GM21576 (cell line): ENCODE measurements around the gene CBR3.
"Not testable (repeated sequence)": the region's sequence is repeated elsewhere in the genome, so short reads cannot be mapped to it uniquely, and the experiment has no call there.

Experiments used
- ATAC-seq: cut with Tn5 transposase; IDR thresholded peaks from one replicate; pipeline ENCODE4 v1.9.1; 2021; ENCODE audit warnings: mild to moderate bottlenecking, moderate library complexity; ENCODE audit not compliant: unreplicated experiment

CBR3 gene

DNA sequence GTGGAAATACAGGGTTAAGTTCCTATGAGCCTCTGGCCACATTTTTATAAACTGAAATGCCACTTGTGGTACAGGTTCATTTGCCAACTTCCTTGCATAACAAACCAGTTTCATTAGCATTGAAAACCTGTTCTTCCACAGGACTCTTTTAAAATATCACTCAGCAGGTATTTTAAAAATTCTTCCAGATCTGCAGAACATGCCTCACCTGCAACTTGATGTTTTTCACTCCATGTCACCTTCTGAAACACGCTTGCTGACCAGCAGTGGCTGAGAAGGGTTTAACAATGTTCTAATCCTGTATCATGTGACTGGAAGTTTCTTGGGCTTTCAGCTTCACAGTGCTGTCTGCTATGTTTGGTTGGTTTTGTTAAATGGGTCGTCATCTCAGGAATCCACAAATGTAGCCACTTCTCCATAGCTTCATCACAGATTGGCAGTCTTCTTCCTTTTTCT is 17.6 kb upstream of the CBR3 start:
- ATAC-seq: no peak

- no peak for ATAC-seq
Observed at GRCh38 chr21:36120304-36120888, 14.5 kb upstream of the CBR3 start.

DNA sequence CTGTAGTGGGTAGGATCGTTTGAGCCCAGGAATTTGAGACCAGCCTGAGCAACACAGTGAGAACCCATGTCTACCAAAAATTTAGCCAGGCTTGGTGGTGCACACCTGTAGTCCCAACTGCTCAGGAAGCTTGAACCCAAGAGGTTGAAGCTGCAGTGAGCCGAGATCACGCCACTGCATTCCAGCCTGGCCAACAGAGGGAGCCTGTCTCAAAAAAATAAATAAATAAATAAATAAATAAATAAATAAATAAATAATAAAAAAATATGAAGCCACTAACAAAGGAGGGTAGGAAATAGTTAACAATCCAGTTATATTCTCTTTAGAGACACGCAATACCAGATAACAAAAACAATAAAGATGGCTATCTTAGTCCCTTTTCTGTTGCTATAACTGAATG is 11.9 kb upstream of the CBR3 start:
- ATAC-seq: no peak

- ATAC-seq: no peak
Observed at GRCh38 chr21:36124395-36124794, 10.5 kb upstream of the CBR3 start.

DNA sequence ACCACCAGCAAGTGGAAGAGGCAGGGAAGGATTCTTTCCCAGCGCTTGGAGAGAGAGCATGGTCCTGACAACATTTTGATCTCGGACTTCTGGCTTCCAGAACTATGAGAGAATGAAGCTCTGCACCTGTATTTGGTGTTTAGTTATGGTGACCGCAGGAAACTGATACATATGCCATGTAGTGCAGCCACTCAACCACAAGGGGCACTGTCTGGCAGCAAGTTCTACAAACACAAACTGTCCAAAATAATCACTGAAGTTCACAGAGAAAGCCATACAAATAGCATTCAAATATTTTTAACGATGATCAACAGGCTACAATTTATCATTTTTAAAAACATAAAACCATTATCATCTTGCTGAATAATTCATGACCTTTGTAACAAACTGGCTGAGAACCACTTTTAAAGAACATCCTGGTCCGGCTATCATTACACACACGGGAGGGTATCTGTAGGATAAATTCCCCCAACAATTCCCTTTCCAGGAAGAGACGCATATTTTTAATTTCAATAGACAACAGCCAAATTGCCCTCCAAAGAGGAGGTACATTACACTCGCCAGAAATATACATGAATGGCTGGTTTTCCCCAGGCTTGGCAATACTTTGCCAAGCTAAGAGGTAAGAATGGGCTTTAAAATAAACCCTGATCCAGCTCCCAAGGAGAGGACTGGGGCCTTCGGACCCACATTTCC is 9.2 kb upstream of the CBR3 start:
- ATAC-seq: no peak

DNA sequence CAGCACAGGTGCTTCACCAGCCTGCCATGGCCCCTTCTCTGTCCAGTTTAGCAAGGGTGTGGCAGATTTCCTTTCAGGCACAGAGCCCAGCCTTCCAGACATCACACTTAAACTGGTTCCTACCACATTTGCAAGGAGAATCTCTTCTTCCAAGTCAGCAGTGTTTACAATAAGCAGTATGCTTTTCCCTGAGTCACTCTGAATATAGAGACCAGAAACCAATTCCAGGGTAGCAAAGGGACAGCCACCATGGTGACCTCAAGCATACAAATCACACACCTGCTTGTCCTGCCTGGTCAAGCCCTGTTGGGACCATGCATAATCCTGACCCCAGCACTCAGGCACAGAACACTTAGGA is 8.7 kb upstream of the CBR3 start:
- no peak for ATAC-seq

DNA sequence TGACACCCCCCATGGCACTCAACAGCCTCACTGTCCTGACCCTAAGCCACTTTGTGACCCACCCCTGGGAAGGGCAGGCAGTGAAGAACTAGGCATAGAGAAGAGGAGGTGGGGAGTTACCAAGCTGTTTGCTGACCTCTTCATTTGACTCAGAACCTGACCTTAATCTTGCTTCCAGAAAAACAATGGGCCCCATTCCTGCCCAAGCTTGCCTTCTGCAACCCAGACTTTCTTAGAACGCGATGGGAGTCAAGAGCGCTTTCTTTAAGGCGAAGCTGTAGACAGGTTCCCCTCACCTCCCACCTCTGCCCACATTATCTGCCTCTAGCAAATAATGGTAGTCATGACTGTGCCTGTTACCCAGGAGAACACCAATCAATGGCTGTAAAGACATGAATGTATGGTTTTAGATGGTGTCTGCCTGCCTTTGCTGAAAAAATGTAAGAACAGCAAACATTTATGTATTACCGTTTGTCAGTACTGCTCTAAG is 8.2 kb upstream of the CBR3 start:
- ATAC-seq: no peak

- ATAC-seq: no peak
Observed at GRCh38 chr21:36127250-36127904, 7.5 kb upstream of the CBR3 start.

DNA sequence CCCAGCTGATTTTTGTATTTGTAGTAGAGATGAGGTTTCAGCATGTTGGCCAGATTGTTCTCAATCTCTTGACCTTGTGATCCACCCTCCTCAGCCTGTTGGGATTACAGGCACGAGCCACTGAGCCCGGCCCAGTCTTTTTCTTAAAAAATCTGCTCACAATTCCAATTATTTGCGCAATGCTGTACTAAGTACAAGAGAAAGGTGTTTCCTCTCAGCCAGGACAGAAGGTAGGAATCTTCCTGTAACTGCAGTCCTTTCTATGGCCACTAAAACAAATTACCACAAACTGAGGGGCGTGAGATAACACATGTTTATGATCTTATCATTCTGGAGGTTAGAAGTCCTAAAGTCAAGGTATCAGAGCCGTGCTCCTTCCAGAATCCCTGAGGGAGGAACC is 6.9 kb upstream of the CBR3 start:
- ATAC-seq: no peak

DNA sequence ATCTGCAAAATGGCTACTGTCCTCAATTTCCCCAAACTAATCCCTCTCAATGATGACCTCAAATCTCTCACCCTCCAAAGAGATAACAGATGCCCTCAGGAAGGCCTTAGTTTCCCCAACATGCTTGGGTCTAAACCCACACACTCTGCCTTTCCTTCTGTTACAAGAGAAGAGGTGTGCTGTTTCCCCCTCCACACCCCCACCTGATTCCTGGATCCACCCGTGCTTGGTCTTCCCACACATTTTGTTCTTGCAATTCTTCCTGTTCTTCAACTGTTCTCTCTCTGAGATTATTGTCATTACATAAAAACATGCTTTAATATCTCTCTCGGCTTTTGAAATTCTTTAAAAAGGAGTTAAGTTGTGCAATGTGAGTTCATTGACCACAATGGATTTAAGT is 5.7 kb upstream of the CBR3 start:
- ATAC-seq: no peak

GRCh38 chr21:36130414-36130762 is 4.5 kb upstream of the CBR3 start:
- ATAC-seq: not testable (repeated sequence)

GRCh38 chr21:36130839-36131238 is 4.0 kb upstream of the CBR3 start:
- ATAC-seq: not testable (repeated sequence)

- ATAC-seq: no peak
Observed at GRCh38 chr21:36132696-36133095, 2.2 kb upstream of the CBR3 start.

DNA sequence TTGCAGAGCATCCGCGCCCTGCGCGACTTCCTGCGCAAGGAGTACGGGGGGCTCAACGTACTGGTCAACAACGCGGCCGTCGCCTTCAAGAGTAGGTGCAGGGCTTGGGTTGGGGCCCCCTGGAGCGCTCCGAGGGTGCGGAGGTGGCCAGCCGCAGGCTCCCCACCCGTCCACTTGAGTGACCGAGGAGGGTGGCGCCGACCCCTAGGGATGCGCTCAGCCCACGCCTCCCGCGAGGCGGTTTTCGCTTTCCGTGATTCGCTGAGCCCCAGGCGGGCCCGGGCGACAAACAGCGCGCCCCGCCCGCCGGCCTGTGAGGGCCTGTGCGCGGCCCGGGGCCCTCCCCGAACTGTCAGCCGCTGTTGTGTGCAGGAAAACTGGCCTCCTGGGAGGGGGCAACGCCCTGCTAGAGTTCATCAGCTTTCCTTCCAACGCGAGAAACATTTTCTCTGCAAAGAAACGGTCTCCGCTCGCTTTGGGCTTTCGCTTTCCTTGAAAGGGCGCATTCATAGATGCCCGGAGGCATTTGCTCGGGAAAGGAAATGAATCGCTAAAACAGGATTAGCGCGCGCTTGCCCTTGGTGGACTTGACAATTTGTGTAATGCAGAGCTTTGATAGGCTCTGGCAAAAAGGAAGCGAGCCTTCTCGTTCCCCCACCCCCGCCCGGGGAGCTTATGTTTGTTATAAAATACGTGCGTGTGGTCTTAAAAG is 668 bp downstream of the CBR3 start:
- ATAC-seq: peak; percentile 43

- ATAC-seq: not testable (repeated sequence)
Observed at GRCh38 chr21:36139791-36140190, 4.9 kb downstream of the CBR3 start.

DNA sequence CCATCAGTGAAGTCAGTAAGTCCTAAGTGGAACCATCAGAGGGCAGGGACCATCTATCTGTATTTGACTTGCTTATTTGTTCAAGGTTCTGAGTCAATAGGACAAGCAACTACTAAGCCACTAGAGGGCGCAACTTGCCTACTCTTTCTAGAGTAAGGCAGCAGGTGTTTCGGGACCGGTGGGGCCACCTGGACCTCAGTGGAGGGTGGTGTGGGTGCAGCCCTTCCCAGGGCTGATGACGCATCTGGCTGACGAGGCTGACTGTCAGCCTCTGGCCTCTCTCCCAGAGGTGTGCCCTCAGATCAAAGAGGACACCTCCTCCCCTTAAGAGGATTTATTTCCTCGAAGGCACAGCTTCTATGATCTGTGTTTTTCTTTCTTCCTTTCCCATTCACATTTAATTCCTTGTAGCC is 6.6 kb downstream of the CBR3 start:
- ATAC-seq: peak; percentile 82

DNA sequence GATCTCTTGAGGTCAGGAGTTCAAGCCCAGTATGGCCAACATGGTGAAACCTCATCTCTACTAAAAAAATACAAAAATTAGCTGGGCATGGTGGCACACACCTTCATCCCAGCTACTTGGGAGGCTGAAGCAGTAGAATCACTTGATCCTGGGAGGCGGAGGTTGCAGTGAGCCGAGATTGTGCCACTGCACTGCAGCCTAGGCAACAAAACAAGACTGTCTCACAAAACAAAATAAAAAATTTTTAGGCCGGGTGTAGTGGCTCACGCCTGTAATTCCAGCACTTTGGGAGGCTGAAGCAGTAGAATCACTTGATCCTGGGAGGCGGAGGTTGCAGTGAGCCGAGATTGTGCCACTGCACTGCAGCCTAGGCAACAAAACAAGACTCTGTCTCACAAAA is 9.4 kb downstream of the CBR3 start:
- not testable (repeated sequence) for ATAC-seq

DNA sequence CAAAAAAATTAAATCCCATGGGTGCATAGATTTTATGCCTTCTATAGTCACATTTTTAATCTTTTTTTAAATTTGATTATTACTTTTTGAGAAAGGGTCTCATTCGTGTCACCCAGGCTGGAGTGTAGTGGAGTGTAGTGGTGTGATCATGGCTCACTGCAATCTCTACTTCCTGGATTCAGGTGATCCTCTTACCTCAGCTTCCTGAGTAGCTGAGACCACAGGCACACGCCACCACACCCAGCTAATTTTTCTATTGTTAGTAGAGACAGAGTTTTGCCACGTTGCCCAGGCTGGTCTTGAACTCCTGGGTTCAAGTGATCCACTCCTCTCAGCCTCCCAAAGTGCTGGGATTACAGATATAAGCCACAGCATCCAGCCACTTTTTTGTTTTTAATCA is 10.4 kb downstream of the CBR3 start:
- no peak for ATAC-seq

DNA sequence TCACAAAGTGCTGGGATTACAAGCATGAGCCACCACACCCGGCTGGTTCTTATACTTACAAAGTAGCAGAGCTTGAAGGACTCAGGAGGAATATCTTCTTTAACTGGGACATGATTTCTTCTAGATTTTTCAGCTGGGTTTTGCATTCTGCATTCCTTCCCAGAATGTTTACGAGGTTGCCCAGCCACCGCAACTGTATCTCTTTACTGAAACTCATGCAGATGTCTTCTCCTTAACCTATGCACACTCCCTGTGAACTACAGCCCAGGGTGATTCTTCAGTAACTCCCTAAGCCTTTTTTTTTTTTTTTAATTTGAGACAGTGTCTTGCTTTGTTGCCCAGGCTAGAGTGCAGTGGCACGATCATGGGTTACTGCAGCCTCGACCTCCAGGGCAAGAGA is 13.0 kb downstream of the CBR3 start:
- no peak for ATAC-seq

DNA sequence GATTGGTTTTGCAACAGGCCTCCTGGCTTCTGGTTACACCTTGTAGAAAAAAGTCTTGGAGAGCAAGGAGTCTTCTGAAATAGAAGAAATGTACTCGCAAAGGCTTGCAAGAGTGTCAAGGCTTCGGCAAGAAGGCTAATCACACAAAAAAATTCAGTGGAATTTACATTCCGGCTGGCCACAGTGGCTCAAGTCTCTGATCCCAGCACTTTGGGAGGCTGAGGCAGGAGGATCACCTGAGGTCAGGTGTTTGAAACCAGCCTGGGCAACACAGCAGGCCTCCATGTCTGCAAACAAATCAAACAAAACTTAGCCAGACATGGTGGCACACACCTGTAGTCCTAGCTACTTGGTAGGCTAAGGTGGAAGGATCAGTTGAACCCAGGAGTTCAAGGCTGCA is 14.0 kb downstream of the CBR3 start:
- ATAC-seq: no peak

- peak; percentile 66 for ATAC-seq
Observed at GRCh38 chr21:36149788-36150711, 15.2 kb downstream of the CBR3 start.
